WTC11 (cell line): ENCODE results near the gene C1orf167. TPM values are rescaled to one million over a fixed set of nuclear protein-coding genes. Genes with fewer than 3 reads are reported as not detected.

Experiments used
- ATAC-seq: fragments of 200-7000 bp; cut with Tn5 transposase; 2 replicates; pipeline ENCODE4 v1.10.0; 2021; ENCODE audit warnings: mild to moderate bottlenecking, moderate library complexity
- CTCF ChIA-PET: fragments of 300-600 bp; sonication (Branson Sonifier 250); formaldehyde crosslinking; loops from one replicate; lab custom pipeline; 2021; ENCODE audit warnings: antibody characterized with exemption; lab: Charles Lee
- POLR2A ChIA-PET: fragments of 350-600 bp; sonication (Branson Sonifier 250); formaldehyde crosslinking; loops from one replicate; lab custom pipeline; 2021; ENCODE audit warnings: antibody characterized with exemption; lab: Charles Lee
- DNase-seq: peaks from one replicate; pipeline ENCODE4 v3.0.0; 2021; ENCODE audit warnings: low spot score
- H3K27ac Mint-ChIP-seq: 2 replicates; pipeline ENCODE4 v1.8.0; 2021; ENCODE audit warnings: mixed read lengths
- H3K27me3 Mint-ChIP-seq: 2 replicates; pipeline ENCODE4 v1.8.0; 2021; ENCODE audit warnings: low read depth, mild to moderate bottlenecking, moderate library complexity, mixed read lengths
- H3K36me3 Mint-ChIP-seq: 2 replicates; pipeline ENCODE4 v1.8.0; 2021; ENCODE audit warnings: mixed read lengths
- H3K4me1 Mint-ChIP-seq: 2 replicates; pipeline ENCODE4 v1.8.0; 2022; ENCODE audit warnings: mixed read lengths
- H3K4me3 Mint-ChIP-seq: 2 replicates; pipeline ENCODE4 v1.8.0; 2021; ENCODE audit warnings: mild to moderate bottlenecking, moderate library complexity, mixed read lengths
- H3K9me3 Mint-ChIP-seq: 2 replicates; pipeline ENCODE4 v1.8.0; 2021; ENCODE audit warnings: mixed read lengths
- ATF6 ChIP-seq: sonication (generic); formaldehyde crosslinking; IDR thresholded peaks from 2 replicates; pipeline ENCODE4 v1.8.1; 2023; ENCODE audit warnings: mild to moderate bottlenecking, missing genetic modification reagents
- CREB1 ChIP-seq: sonication (generic); formaldehyde crosslinking; IDR thresholded peaks from 2 replicates; pipeline ENCODE4 v1.8.0; 2023; ENCODE audit warnings: mild to moderate bottlenecking, missing genetic modification reagents
- EMX1 ChIP-seq: fragments of 250-450 bp; sonication (Bioruptor Pico); IDR thresholded peaks from 2 replicates; pipeline ENCODE4 v1.8.0; 2021; ENCODE audit warnings: mild to moderate bottlenecking
- FOXK1 ChIP-seq: sonication (generic); formaldehyde crosslinking; IDR thresholded peaks from 2 replicates; pipeline ENCODE4 v1.8.0; 2022; ENCODE audit warnings: mild to moderate bottlenecking, moderate library complexity, missing genetic modification reagents
- IRF2 ChIP-seq: sonication (generic); formaldehyde crosslinking; IDR thresholded peaks from 2 replicates; pipeline ENCODE4 v1.8.0; 2022; ENCODE audit warnings: low read depth, missing genetic modification reagents, borderline replicate concordance
- MXD4 ChIP-seq: fragments of 250-450 bp; sonication (Bioruptor Pico); IDR thresholded peaks from 2 replicates; pipeline ENCODE4 v1.8.0; 2021; ENCODE audit warnings: mild to moderate bottlenecking, moderate library complexity, borderline replicate concordance
- MYBL2 ChIP-seq: sonication (generic); formaldehyde crosslinking; IDR thresholded peaks from 2 replicates; pipeline ENCODE4 v1.8.1; 2023; ENCODE audit warnings: mild to moderate bottlenecking, moderate library complexity, missing genetic modification reagents
- NFE2L1 ChIP-seq: sonication (generic); formaldehyde crosslinking; IDR thresholded peaks from 2 replicates; pipeline ENCODE4 v1.8.1; 2023; ENCODE audit warnings: missing genetic modification reagents
- NFYB ChIP-seq: sonication (generic); formaldehyde crosslinking; conservative IDR thresholded peaks from 2 replicates; pipeline ENCODE4 v1.8.0; 2022; ENCODE audit warnings: low read depth, missing genetic modification reagents
- PRDM15 ChIP-seq: sonication (generic); formaldehyde crosslinking; IDR thresholded peaks from 2 replicates; pipeline ENCODE4 v1.8.0; 2022; ENCODE audit warnings: missing genetic modification reagents
- PRRX2 ChIP-seq: fragments of 250-450 bp; sonication (Bioruptor Pico); IDR thresholded peaks from 2 replicates; pipeline ENCODE4 v1.8.0; 2021; ENCODE audit warnings: mild to moderate bottlenecking
- RELA ChIP-seq: sonication (generic); formaldehyde crosslinking; IDR thresholded peaks from 2 replicates; pipeline ENCODE4 v1.8.1; 2022; ENCODE audit warnings: missing genetic modification reagents, mild to moderate bottlenecking, borderline replicate concordance
- STAT6 ChIP-seq: sonication (generic); formaldehyde crosslinking; conservative IDR thresholded peaks from 2 replicates; pipeline ENCODE4 v1.8.1; 2023; ENCODE audit warnings: mild to moderate bottlenecking, low read depth, missing genetic modification reagents, moderate library complexity
- USF1 ChIP-seq: sonication (generic); formaldehyde crosslinking; IDR thresholded peaks from 2 replicates; pipeline ENCODE4 v1.8.0; 2022; ENCODE audit warnings: mild to moderate bottlenecking, missing genetic modification reagents
- ZNF138 ChIP-seq: sonication (generic); formaldehyde crosslinking; conservative IDR thresholded peaks from 2 replicates; pipeline ENCODE4 v1.8.1; 2022; ENCODE audit warnings: mild to moderate bottlenecking, moderate library complexity, missing genetic modification reagents
- ZNF512 ChIP-seq: sonication (generic); formaldehyde crosslinking; IDR thresholded peaks from 2 replicates; pipeline ENCODE4 v1.8.1; 2022; ENCODE audit warnings: missing genetic modification reagents, borderline replicate concordance
- ZNF532 ChIP-seq: fragments of 250-450 bp; sonication (Bioruptor Pico); IDR thresholded peaks from 2 replicates; pipeline ENCODE4 v1.9.0; 2021; ENCODE audit warnings: mild to moderate bottlenecking, borderline replicate concordance
- total RNA-seq: library from RNA; stranded (reverse); gene quantifications from 3 replicates; pipeline ENCODE4 v1.2.3, GENCODE V29; 2021

Gene C1orf167
- total RNA-seq, 1 experiment from 2014 or later: 1.2 TPM

- ChIA-PET CTCF (interaction anchor here (1.9 kb wide), 1 partner anchor 11 kb away, joined by 11 read pairs; no protein-coding TSS in a partner anchor), POLR2A (no interaction called here)
- TF ChIP-seq NFE2L1 (CRISPR knock-in tag) (no peak), ZNF138 (no peak), MXD4 (no peak), ZNF532 (CRISPR knock-in tag) (no peak), STAT6 (CRISPR knock-in tag) (no peak), USF1 (CRISPR knock-in tag) (no peak), IRF2 (no peak), MYBL2 (CRISPR knock-in tag) (no peak), RELA (CRISPR knock-in tag) (no peak)
- H3K4me1 Mint-ChIP-seq: peaks cover 24% of the 10 kb centered on the region
- no peak overlapping the region for H3K4me3 Mint-ChIP-seq
- no peaks in the 10 kb centered on the region for H3K9me3 Mint-ChIP-seq
- H3K36me3 Mint-ChIP-seq: peaks cover 36% of the 10 kb centered on the region
- no peaks in the 10 kb centered on the region for H3K27me3 Mint-ChIP-seq
- no peak for DNase-seq
- no peak for ATAC-seq
- no peak overlapping the region for H3K27ac Mint-ChIP-seq
Observed at GRCh38 chr1:11799099-11799498, 37.1 kb downstream of the C1orf167 start.

- TF ChIP-seq EMX1 (CRISPR knock-in tag) (no peak), ZNF512 (CRISPR knock-in tag) (no peak)
- Mint-ChIP-seq H3K4me3 (no peak overlapping the region), H3K36me3 (peaks cover 30% of the 10 kb centered on the region), H3K27me3 (no peaks in the 10 kb centered on the region), H3K27ac (no peak overlapping the region), H3K4me1 (peaks cover 32% of the 10 kb centered on the region), H3K9me3 (no peaks in the 10 kb centered on the region)
- ChIA-PET POLR2A (no interaction called here), CTCF (no interaction called here)
- ATAC-seq (no peak), DNase-seq (no peak)
Observed at GRCh38 chr1:11799896-11800295, 37.9 kb downstream of the C1orf167 start.

- Mint-ChIP-seq H3K9me3 (no peaks in the 10 kb centered on the region), H3K27ac (no peak overlapping the region), H3K36me3 (peaks cover 25% of the 10 kb centered on the region), H3K4me3 (no peak overlapping the region), H3K27me3 (no peaks in the 10 kb centered on the region), H3K4me1 (peaks cover 33% of the 10 kb centered on the region)
- no peak for DNase-seq
- no peak for ATAC-seq
- ChIA-PET POLR2A (no interaction called here), CTCF (no interaction called here)
- no peak for TF ChIP-seq CREB1 (CRISPR knock-in tag)
- no peak for TF ChIP-seq ATF6 (CRISPR knock-in tag)
- no peak for TF ChIP-seq PRRX2 (CRISPR knock-in tag)
- no peak for TF ChIP-seq PRDM15 (CRISPR knock-in tag)
- TF ChIP-seq NFYB (CRISPR knock-in tag): no peak
- no peak for TF ChIP-seq USF1 (CRISPR knock-in tag)
- no peak for TF ChIP-seq FOXK1 (CRISPR knock-in tag)
Observed at GRCh38 chr1:11800391-11800755, 38.4 kb downstream of the C1orf167 start.
